ENCODE data around the gene ANKRD34C. TPM values are rescaled to one million over a fixed set of nuclear protein-coding genes. Genes with fewer than 3 reads are reported as not detected.

ANKRD34C gene
- total RNA-seq, 1 experiment from 2014 or later = not detected

DNA sequence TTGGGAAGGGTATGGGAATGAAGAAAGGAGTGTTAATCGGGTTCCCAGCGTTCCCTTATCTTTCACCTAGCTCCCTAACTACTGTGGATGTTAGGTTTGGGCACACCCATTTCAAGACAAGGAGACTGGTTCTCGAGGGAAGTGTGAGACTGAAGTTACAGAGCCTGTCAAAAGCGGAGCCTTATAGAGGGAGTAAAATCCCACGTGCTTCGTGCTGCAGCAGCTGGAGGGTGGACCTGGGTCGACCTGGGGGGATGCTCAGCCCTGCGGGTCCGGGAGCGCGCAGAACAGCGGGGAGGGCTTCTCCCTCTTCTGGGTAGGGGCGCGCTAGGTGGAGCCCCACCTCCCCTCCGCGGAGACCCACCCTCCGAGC lies 28.1 kb downstream of the ANKRD34C start:
- H2BK15ac ChIP-seq (ENCODE audit: low read depth, low read length) = no peak overlapping the region
- H3K79me1 ChIP-seq (ENCODE audit: insufficient read depth, low read depth, low read length, poor library complexity, severe bottlenecking) = no peaks in the 10 kb centered on the region
- H3K9me3 ChIP-seq (ENCODE audit: control insufficient read depth, low read depth, low read length) = no peaks in the 10 kb centered on the region
- no peak overlapping the region for H2BK20ac ChIP-seq (ENCODE audit: low read depth, low read length, poor library complexity, severe bottlenecking)
- Mint-ChIP-seq H3K9me3 (peaks cover 0 to 4% of the 10 kb centered on the region in 2 experiments; a peak in 2 of 5 replicates), H3K4me1 (peaks cover 17 to 19% of the 10 kb centered on the region in 2 experiments), H3K27ac (no peak overlapping the region), H3K27me3 (ENCODE audit: low read depth) (peaks cover 45% of the 10 kb centered on the region), H3K36me3 (ENCODE audit: insufficient read depth in 1 of 3, low read depth in 3 of 3) (peaks cover 19 to 30% (median 26%) of the 10 kb centered on the region in 3 experiments; a peak in 6 of 7 replicates), H3K4me3 (peak overlapping the region; percentile 72 to 91)
- peaks cover 3% of the 10 kb centered on the region; the same call in 1 of the 2 replicates for H3K4me1 ChIP-seq (ENCODE audit: insufficient read depth, low read length)
- no peaks in the 10 kb centered on the region for H4K20me1 ChIP-seq (ENCODE audit: control insufficient read depth, insufficient read depth, insufficient read length)
- H3K23ac ChIP-seq (ENCODE audit: insufficient read length, low read depth, low read length) = no peak overlapping the region
- H3K56ac ChIP-seq (ENCODE audit: insufficient read length, low read depth, low read length) = no peak overlapping the region
- H3K79me2 ChIP-seq (ENCODE audit: insufficient read depth, low read length) = no peaks in the 10 kb centered on the region
- H4K5ac ChIP-seq (ENCODE audit: insufficient read length, low read depth, low read length) = no peak overlapping the region
- no peak overlapping the region for H2BK5ac ChIP-seq (ENCODE audit: insufficient read length, low read length)
- no peak overlapping the region for H2AK5ac ChIP-seq (ENCODE audit: insufficient read length, low read length)
- no peak overlapping the region for H2AFZ ChIP-seq (ENCODE audit: low read length)
- no peak overlapping the region for H3K9ac ChIP-seq (ENCODE audit: extremely low read depth, insufficient read length, low read length)
- no peak overlapping the region for H3T11ph ChIP-seq (ENCODE audit: low read length)
- no peak overlapping the region for H4K91ac ChIP-seq (ENCODE audit: insufficient read length, low read depth, low read length)
- no peak overlapping the region for H3K18ac ChIP-seq (ENCODE audit: insufficient read length, low read depth, low read length)
- no peak overlapping the region for H4K8ac ChIP-seq (replicated peaks; ENCODE audit: insufficient read length, low read depth, low read length)
- no peak overlapping the region for H3K27ac ChIP-seq (ENCODE audit: insufficient read length, low read depth, low read length)
- TF ChIP-seq, protein P1, sequence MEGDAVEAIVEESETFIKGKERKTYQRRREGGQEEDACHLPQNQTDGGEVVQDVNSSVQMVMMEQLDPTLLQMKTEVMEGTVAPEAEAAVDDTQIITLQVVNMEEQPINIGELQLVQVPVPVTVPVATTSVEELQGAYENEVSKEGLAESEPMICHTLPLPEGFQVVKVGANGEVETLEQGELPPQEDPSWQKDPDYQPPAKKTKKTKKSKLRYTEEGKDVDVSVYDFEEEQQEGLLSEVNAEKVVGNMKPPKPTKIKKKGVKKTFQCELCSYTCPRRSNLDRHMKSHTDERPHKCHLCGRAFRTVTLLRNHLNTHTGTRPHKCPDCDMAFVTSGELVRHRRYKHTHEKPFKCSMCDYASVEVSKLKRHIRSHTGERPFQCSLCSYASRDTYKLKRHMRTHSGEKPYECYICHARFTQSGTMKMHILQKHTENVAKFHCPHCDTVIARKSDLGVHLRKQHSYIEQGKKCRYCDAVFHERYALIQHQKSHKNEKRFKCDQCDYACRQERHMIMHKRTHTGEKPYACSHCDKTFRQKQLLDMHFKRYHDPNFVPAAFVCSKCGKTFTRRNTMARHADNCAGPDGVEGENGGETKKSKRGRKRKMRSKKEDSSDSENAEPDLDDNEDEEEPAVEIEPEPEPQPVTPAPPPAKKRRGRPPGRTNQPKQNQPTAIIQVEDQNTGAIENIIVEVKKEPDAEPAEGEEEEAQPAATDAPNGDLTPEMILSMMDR (conservative IDR thresholded peaks at IDR 0.05) = no peak
- WGBS (ENCODE audit: extremely low coverage, insufficient read length, low lambda C conversion rate) = no CpG with 5 or more reads among the region's 17 CpGs
- no peak overlapping the region for H3K14ac ChIP-seq (ENCODE audit: insufficient read depth, low read length)
- peak overlapping the region; percentile 71 for H3K4me2 ChIP-seq (ENCODE audit: insufficient read depth, insufficient read length, low read length)
- H2BK12ac ChIP-seq (ENCODE audit: insufficient read length, low read depth, low read length) = no peak overlapping the region
- no peak overlapping the region for H2BK120ac ChIP-seq (ENCODE audit: low read depth, low read length, poor library complexity, severe bottlenecking)
- no peaks in the 10 kb centered on the region; the same call in 1 of the 2 replicates for H3K27me3 ChIP-seq (ENCODE audit: insufficient read depth, low read length)
- no peak overlapping the region for H3K4ac ChIP-seq (ENCODE audit: low read depth, low read length)
- DNase-seq = no peak
- H3K23me2 ChIP-seq (ENCODE audit: insufficient read length, low read depth, low read length, poor library complexity, severe bottlenecking) = peaks cover 12% of the 10 kb centered on the region

Measured in H9 (cell line).